ENCODE measurements around the gene EP400.

The EP400 gene

GRCh38 chr12:131911851-131912477 is 37.8 kb upstream of the EP400 start:
- DNase-seq = no peak

GRCh38 chr12:131912518-131913274 is 37.0 kb upstream of the EP400 start:
- no peak for DNase-seq

- DNase-seq = no peak
Observed at GRCh38 chr12:131913666-131914065, 36.1 kb upstream of the EP400 start.

GRCh38 chr12:131914179-131914702 is 35.5 kb upstream of the EP400 start:
- no peak for DNase-seq

- no peak for DNase-seq
Observed at GRCh38 chr12:131915000-131915689, 34.6 kb upstream of the EP400 start.

- no peak for DNase-seq
Observed at GRCh38 chr12:131915823-131916222, 33.9 kb upstream of the EP400 start.

GRCh38 chr12:131916306-131917138 is 33.2 kb upstream of the EP400 start:
- no peak for DNase-seq

GRCh38 chr12:131917139-131917710 is 32.5 kb upstream of the EP400 start:
- no peak for DNase-seq

- no peak for DNase-seq
Observed at GRCh38 chr12:131917711-131918306, 31.9 kb upstream of the EP400 start.

GRCh38 chr12:131918311-131919050 is 31.3 kb upstream of the EP400 start:
- DNase-seq = no peak

- no peak for DNase-seq
Observed at GRCh38 chr12:131919051-131919347, 30.7 kb upstream of the EP400 start.

- no peak for DNase-seq
Observed at GRCh38 chr12:131919366-131920156, 30.2 kb upstream of the EP400 start.

- no peak for DNase-seq
Observed at GRCh38 chr12:131920157-131920508, 29.6 kb upstream of the EP400 start.

- DNase-seq = no peak
Observed at GRCh38 chr12:131920902-131921840, 28.6 kb upstream of the EP400 start.

GRCh38 chr12:131921866-131922769 is 27.6 kb upstream of the EP400 start:
- DNase-seq = no peak

GRCh38 chr12:131922772-131923171 is 27.0 kb upstream of the EP400 start:
- DNase-seq = no peak

- DNase-seq = no peak
Observed at GRCh38 chr12:131923260-131923659, 26.5 kb upstream of the EP400 start.
